ENCODE results near the gene SUSD5.

DNA sequence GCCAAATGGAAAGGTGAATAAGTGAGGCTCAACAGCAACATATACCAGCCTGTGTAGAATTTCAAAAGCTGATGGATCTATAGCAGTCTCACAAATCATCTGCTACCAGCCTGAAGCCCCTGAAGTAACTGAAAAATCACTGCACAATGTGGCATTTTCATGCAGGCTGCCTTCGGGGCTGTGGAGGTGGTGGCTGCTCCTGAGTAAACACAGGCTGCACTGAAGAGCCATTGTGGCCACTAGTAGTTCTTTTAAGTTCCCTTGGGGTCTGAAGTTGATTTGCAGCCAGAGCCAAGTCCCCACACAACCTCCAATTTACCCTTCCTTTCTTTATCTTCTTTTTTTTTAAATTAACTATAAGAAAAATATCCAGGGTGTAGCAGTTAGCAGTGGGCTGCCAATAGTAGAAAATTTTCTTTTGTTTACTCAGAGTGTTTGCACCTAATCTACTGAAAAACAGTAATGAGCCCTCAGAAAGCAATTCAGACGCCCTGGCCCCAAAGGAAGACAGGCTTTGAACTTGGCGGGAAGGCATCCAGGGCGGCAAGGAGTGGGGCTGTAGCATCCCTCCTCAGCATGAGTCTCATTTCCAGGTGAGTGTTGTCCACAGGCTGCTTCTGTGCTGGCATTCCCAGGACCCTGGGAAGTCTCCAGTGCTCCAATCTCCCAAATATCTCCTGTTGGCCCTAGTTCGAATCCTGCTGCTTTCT is 13.3 kb upstream of the SUSD5 start:
- TF ChIP-seq, protein P1, sequence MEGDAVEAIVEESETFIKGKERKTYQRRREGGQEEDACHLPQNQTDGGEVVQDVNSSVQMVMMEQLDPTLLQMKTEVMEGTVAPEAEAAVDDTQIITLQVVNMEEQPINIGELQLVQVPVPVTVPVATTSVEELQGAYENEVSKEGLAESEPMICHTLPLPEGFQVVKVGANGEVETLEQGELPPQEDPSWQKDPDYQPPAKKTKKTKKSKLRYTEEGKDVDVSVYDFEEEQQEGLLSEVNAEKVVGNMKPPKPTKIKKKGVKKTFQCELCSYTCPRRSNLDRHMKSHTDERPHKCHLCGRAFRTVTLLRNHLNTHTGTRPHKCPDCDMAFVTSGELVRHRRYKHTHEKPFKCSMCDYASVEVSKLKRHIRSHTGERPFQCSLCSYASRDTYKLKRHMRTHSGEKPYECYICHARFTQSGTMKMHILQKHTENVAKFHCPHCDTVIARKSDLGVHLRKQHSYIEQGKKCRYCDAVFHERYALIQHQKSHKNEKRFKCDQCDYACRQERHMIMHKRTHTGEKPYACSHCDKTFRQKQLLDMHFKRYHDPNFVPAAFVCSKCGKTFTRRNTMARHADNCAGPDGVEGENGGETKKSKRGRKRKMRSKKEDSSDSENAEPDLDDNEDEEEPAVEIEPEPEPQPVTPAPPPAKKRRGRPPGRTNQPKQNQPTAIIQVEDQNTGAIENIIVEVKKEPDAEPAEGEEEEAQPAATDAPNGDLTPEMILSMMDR (conservative IDR thresholded peaks at IDR 0.05; ENCODE audit: low read depth in 2 of 2), result no peak
- TF ChIP-seq EZH2phosphoT487 (IDR thresholded peaks at IDR 0.05; ENCODE audit: unreplicated experiment) (no peak), EZH2 (IDR thresholded peaks at IDR 0.05; ENCODE audit: low read depth, unreplicated experiment) (no peak), ETS1 (IDR thresholded peaks at IDR 0.05) (no peak), ZNF114 (CRISPR knock-in tag; IDR thresholded peaks at IDR 0.05) (no peak), JUNB (IDR thresholded peaks at IDR 0.05; ENCODE audit: unreplicated experiment) (no peak), ZNF331 (CRISPR knock-in tag; IDR thresholded peaks at IDR 0.05; ENCODE audit: low read depth) (no peak), POLR2AphosphoS5 (IDR thresholded peaks at IDR 0.05; ENCODE audit: low read depth) (no peak), CREB1 (CRISPR knock-in tag; IDR thresholded peaks at IDR 0.05; ENCODE audit: low read depth) (no peak)

All from GM23338 (cell line).